Subcutaneous adipose tissue (tissue), 4 donors: ENCODE measurements around the gene GFOD1. TPM values are rescaled to one million over a fixed set of nuclear protein-coding genes. Genes with fewer than 3 reads are reported as not detected.

Source experiments
- CTCF ChIP-seq: fragments of 450-650 bp; IDR thresholded peaks from one replicate; pipeline ENCODE4 v1.5.1; 2016; ENCODE audit warnings: low read depth, mild to moderate bottlenecking, control low read depth, antibody characterized with exemption, moderate library complexity
- total RNA-seq, 4 donors: library from RNA; depleted of rRNA; stranded (reverse); fragments of >200 nt; gene quantifications; one replicate each; pipeline ENCODE4 v1.1.0, GENCODE V29; 2016

Gene GFOD1
- total RNA-seq, 4 donors from 2014 or later = 26.2 to 68.9 (median 29.1) TPM

GRCh38 chr6:13488015-13488895 lies 855 bp upstream of the GFOD1 start:
- TF ChIP-seq CTCF = no peak

GRCh38 chr6:13486679-13487121 lies 700 bp downstream of the GFOD1 start:
- no peak for TF ChIP-seq CTCF

- no peak for TF ChIP-seq CTCF
These were observed 1.4 kb downstream of the GFOD1 start for GRCh38 chr6:13485923-13486562.

- TF ChIP-seq CTCF = no peak
These were observed 2.1 kb downstream of the GFOD1 start for GRCh38 chr6:13485303-13485702.

GRCh38 chr6:13484827-13485226 lies 2.6 kb downstream of the GFOD1 start:
- no peak for TF ChIP-seq CTCF

GRCh38 chr6:13484138-13484708 lies 3.2 kb downstream of the GFOD1 start:
- TF ChIP-seq CTCF = no peak
